A549 (cell line): ENCODE data around the gene FNIP2.

ENCODE experiments used
- BHLHE40 ChIP-seq: IDR thresholded peaks from 2 replicates; pipeline ENCODE4 v1.6.1; 2012; ENCODE audit warnings: low read depth, low read length, inconsistent platforms
- CBX2 ChIP-seq: fragments of 200-600 bp; sonication (generic); IDR thresholded peaks from 2 replicates; pipeline ENCODE4 v1.6.1; 2016; ENCODE audit warnings: low read depth, mild to moderate bottlenecking, borderline replicate concordance
- CTCF ChIP-seq: fragments of >200 bp; sonication (Bioruptor Twin); formaldehyde crosslinking; IDR thresholded peaks from 3 replicates; pipeline ENCODE4 v1.5.1; 2016
- HDAC2 ChIP-seq: fragments of 200-600 bp; sonication (generic); IDR thresholded peaks from 2 replicates; pipeline ENCODE4 v1.6.1; 2016
- HEYL ChIP-seq: fragments of 250-450 bp; sonication (Bioruptor Pico); IDR thresholded peaks from 2 replicates; pipeline ENCODE4 v1.8.0; 2021; ENCODE audit warnings: mild to moderate bottlenecking, moderate library complexity
- HMGXB4 ChIP-seq: fragments of 250-450 bp; sonication (Bioruptor Pico); IDR thresholded peaks from 2 replicates; pipeline ENCODE4 v1.5.0; 2021; ENCODE audit warnings: mild to moderate bottlenecking, moderate library complexity, borderline replicate concordance
- KDM1A ChIP-seq: fragments of 200-600 bp; sonication (generic); IDR thresholded peaks from 2 replicates; pipeline ENCODE4 v1.6.1; 2016; ENCODE audit warnings: low read depth, mild to moderate bottlenecking
- MAZ ChIP-seq: fragments of 150-350 bp; IDR thresholded peaks from 2 replicates; pipeline ENCODE4 v1.6.1; 2014; ENCODE audit warnings: antibody characterized with exemption, low read depth, low read length, borderline replicate concordance
- REST ChIP-seq: fragments of 200-600 bp; sonication (generic); IDR thresholded peaks from 2 replicates; pipeline ENCODE4 v1.6.1; 2016; ENCODE audit warnings: antibody characterized with exemption, mild to moderate bottlenecking, moderate library complexity
- RFX5 ChIP-seq: fragments of 450-650 bp; IDR thresholded peaks from 2 replicates; pipeline ENCODE4 v1.7.1; 2014; ENCODE audit warnings: antibody characterized with exemption, mild to moderate bottlenecking, moderate library complexity

- TF ChIP-seq CTCF: no peak
- TF ChIP-seq HMGXB4 (CRISPR knock-in tag): no peak
- TF ChIP-seq KDM1A: no peak
- no peak for TF ChIP-seq BHLHE40
- no peak for TF ChIP-seq RFX5
- TF ChIP-seq CBX2: no peak
- no peak for TF ChIP-seq HDAC2
- TF ChIP-seq REST: no peak
- TF ChIP-seq HEYL (CRISPR knock-in tag): no peak
- no peak for TF ChIP-seq MAZ
These were observed 106.6 kb downstream of the FNIP2 start for GRCh38 chr4:158875455-158875854.
